ENCODE measurements around the gene OPHN1.
"Not testable (repeated sequence)": the region's sequence is repeated elsewhere in the genome, so short reads cannot be mapped to it uniquely, and the experiment has no call there.

Gene OPHN1

DNA sequence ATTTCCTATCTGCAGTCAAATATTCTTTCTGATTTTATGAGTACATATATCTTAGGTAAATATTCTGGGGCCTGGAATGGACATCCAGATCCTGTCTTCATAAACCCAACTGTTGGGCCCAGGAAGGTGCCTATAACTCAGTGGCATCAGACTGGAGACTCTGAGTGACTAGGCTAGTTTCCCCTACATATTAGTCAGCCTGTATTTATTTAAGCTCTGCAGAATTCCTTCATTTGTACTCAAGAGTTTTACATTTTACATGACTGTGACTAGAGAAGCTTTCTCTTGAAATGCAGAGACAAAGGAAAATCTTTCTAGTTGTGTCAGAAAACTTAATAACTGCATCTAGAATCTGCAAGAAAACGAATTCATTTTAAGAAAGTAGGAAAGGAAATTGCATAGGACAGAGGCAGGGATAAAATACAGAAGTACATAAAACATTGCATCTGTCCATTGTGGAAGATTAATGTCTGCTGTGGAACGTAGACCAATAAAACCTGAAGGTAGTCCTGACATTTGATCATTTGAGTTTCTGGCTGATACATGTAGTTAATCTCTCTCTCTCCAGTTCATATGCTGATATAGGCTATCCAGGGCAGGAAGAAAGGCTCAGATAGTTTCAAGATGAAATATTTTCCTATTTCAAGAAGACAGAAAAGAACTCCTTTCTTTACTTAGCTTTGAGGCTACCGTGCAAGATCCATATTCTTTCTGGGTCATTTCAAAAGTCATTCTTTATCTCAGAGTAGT lies 78.2 kb downstream of the OPHN1 start:
- DNase-seq = no peak

DNA sequence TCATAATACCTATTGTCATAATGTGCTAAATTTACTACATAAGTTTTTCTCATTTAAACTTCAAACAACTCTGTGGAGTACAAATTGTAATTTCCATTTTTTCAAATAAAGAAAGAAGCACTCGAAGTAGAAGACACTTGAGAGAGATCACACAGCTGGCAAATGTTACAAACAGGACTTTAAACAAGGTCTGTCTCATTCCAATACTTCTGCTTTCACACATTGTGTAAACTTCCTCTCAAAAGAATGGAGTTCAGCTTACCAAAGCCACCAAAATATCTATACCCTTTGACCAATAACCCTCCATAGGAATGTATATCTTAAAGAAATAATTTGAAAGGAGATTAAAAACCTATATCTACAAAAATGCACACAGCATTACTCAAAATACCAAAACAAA lies 88.3 kb downstream of the OPHN1 start:
- DNase-seq = no peak

DNA sequence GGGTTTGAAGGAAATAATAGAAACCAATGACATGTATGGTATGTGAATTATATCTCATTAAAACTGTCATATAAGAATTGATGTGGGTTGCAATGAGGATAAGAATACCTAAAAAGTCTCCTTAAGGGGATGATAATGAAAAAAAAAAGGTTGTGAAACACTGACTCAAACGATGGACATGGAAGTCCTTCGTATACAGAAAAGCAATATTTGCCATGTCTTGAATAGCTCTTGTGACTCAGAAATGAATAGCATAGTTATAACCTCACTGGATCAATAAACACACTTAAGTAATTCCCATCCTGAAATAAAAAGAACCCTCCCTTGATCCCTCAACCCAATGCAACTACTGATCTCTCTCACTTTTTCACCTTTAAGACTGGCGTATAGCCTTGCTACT lies 89.7 kb downstream of the OPHN1 start:
- no peak for DNase-seq

DNA sequence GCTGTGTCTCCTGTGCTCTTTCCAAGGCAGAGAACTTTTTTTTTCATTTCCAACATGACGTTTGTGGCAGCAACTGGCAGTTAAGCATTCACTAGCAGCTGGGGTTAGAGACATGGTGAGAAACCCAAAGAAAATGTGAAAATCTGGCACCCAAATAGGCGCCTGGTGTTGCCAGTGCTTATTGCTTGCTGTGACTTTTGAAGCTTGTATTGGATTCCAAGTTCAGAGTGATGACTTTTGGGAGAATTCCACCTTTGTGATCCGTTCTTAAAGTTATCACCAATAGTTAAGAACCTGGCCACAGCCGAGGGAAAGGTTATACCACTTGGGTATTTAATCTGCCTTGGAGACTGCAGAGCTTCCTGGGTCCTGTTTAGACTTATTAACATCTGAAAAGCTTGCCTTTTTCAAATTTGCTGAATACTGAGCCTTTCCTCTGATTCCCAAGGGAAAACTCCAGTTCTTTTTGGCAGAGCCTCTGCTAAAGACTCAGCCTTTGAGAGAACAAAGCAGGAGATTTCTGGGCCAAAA lies 101.0 kb downstream of the OPHN1 start:
- no peak for DNase-seq

DNA sequence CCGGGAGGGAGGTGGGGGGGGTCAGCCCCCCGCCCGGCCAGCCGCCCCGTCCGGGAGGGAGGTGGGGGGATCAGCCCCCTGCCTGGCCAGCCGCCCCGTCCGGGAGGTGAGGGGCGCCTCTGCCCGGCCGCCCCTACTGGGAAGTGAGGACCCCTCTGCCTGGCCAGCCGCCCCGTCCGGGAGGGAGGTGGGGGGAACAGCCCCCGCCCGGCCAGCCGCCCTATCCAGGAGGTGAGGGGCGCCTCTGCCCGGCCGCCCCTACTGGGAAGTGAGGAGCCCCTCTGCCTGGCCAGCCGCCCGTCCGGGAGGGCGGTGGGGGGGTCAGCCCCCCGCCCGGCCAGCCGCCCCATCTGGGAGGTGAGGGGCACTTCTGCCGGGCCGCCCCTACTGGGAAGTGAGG lies 106.5 kb downstream of the OPHN1 start:
- DNase-seq = not testable (repeated sequence)

DNA sequence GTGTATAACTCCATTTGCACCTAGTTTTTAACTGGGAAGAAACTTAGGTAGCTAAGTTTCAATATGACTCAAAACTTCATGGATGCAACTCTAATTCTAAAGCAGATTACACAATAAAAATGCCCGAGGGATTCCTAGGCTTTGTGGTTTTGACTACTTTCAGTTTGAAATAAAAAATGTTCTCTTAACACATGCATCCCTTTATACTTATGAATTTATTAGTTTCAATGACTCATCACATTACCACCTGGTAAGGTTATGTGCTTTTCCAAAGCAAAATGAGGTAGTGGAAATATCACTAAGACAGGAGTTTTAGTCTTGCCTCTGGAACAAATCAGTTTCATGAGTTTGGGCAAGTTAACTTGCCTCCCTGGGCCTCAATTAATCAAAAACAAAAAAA lies 125.5 kb downstream of the OPHN1 start:
- DNase-seq = no peak

DNA sequence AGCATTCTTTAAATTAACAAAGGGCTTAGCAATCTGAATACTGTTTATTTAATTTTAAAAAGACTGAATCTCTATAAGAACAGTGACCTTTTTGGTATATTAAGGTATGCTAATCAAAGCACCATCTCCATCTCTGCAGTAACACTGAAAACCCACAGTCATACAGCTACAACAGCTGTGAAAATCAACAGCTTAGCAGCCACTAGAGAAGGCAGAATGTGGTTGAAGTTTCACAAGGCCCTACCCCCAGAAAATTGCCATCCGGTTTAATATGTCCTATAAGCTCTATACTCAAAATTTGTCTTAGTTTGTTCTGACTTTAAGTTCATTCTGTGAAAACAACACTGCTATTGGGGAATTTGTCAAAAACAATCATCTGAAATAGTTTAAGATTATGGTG lies 128.7 kb downstream of the OPHN1 start:
- no peak for DNase-seq

DNA sequence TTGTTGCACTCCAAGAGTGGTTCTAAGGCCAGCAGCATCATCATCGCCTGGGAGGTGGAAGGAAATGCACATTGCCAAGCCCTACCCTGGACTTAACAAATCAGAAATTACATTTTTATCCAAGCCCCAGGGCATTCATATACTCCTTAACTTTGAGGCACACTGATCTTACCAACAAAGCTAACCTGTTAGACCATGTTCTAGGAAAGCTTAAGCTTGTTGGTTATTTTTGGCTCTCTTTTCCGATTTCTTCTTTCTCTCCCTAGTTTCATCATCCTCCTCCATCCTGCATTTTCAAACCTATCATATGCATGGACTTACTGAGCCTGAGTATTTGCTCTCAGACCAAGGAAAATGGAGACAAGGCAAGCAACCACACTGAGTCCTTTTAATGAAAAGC lies 133.4 kb downstream of the OPHN1 start:
- no peak for DNase-seq

DNA sequence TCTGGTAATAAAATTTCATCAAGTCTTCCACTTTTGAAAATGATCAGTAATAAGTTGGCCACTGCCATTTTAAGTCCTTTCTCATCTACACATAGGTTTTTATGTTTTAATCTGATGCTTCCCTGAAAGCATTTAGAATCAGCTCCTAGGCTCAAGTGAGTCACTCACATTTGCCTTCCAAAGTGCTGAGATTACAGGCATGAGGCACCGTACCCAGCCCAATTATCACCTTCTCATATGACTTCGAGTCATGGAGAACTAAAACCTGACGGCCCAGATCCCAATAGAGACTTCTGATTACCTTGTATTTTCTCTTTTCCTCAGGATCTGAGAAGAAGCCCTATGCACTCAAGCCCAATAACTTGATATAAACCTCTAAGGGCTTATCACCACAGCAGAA lies 140.8 kb downstream of the OPHN1 start:
- DNase-seq = no peak

DNA sequence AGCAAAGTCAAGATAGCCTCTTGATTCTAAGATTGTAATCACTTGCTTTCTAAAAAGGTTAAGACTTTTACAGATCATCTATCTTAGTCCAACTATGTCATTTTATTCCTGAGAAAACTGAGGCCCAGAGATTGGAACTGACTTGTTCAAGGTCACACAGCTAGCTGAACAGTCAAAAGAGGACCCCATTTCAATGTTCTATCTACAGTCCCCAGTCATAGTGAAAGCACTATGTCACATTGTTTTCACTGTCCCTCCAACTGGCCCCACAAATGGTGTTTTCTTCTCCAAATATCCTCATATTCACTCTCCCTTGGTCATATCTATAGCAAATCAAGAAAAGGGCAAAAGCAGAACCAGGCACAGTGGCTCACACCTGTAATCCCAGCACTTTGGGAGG lies 145.2 kb downstream of the OPHN1 start:
- DNase-seq = no peak

DNA sequence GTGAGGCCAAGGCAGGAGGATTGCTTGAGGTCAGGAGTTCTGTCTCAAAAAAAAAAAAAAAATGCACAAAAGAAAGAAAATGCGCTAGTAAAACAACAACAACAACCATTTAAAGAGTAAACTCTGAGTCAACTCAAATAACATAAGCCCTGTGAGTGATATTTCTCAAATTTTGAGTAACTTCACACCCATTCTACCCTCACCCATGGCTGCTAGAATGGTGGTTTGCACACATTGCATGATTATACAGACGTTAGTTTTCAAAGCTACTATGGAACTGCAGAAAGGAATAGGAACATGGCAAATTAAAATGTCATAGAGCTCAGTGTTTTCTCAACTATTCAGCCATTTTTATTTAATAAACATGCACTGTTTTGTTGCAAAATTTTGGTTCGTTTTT lies 145.9 kb downstream of the OPHN1 start:
- DNase-seq = no peak

DNA sequence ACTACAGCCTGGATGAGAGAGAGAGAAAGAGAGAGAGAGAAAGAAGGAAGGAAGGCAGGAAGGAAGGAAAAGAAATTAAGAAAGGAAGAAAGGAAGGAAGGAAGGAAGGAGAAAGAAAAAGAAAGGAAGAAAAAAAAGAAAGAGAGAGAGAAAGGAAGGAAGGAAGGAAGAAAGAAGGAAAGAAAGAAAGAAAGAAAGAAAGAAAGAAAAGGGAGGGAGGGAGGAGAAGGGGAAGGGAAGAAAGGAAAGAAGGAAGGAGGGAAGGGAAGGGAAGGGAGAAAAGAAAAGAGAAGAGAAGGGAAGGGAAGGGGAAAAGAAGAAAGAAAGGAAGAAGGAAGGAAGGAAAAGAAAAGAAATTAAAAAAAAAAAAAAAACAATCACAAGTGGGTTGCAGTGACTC lies 146.3 kb downstream of the OPHN1 start:
- DNase-seq = no peak

DNA sequence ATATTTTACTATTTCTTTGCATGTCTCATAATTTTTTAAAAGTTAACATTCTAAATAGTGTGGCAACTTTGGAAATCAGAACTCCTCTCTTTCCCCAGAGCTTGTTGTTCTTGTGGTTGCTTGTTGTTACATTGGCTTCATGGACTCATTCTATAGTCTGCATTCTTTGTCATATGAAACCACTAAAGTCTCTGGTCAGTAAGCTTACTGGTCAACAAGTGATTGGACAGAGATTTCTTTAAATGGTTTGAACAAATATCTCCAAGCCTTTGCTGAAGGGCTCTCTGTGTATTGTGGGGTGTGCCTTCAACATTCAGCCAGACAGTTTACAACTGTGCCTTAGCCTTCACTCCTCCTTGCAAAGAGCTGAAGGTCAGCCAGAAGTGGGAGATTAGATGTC lies 147.2 kb downstream of the OPHN1 start:
- no peak for DNase-seq

DNA sequence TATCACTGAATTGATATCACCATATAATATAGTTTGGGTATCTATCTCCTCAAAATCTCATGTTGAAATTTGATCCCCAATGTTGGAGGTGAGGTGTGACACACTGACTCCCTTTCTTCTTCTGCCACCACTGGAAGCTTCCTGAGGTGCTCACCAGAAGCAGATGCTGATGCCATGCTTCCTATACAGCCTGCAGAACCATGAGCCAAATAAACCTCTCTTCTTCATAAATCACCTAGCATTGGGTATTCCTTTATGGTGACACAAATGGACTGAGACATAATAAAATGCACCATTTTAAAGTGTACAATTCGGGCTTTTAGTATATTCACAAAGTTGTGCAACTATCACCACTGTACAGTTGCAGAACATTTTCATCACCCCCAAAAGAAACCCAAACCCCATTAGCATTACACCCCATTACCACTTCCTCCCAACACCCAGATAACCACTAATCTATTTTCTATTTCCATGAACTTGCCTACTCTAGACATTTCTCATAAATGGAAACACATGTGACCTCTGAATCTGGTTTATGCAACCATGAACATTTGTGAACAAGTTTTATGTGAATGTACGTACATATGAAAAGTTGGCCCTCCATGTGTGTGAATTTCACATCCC lies 148.9 kb downstream of the OPHN1 start:
- no peak for DNase-seq

DNA sequence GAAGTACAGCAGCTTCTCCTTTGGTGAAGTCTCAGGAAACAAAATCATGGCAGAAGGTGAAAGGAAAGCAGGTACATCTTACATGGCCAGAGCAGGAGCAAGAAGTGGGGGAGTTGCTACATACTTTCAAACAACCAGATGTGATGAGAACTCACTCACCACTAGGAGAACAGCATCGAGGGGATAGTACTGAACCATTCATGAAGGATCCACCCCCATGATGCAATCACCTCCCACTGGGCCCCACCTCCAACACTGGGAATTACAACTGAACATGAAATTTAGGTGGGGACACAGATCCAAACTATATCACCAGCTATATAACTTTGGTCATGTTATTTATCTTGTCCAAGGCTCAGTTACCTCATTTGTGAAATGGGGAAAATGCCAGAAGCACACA lies 159.4 kb downstream of the OPHN1 start:
- DNase-seq = no peak

DNA sequence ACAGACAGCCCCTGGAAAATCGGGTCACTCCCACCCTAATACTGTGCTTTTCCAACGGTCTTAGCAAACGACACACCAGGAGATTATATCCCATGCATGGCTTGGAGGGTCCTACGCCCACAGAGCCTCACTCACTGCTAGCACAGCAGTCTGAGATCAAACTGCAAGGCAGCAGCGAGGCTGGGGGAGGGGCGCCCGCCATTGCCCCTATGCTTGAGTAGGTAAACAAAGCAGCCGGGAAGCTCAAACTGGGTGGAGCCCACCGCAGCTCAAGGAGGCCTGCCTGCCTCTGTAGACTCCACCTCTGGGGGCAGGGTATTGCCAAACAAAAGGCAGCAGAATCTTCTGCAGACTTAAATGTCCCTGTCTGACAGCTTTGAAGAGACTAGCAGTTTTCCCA lies 168.5 kb downstream of the OPHN1 start:
- DNase-seq = not testable (repeated sequence)

DNA sequence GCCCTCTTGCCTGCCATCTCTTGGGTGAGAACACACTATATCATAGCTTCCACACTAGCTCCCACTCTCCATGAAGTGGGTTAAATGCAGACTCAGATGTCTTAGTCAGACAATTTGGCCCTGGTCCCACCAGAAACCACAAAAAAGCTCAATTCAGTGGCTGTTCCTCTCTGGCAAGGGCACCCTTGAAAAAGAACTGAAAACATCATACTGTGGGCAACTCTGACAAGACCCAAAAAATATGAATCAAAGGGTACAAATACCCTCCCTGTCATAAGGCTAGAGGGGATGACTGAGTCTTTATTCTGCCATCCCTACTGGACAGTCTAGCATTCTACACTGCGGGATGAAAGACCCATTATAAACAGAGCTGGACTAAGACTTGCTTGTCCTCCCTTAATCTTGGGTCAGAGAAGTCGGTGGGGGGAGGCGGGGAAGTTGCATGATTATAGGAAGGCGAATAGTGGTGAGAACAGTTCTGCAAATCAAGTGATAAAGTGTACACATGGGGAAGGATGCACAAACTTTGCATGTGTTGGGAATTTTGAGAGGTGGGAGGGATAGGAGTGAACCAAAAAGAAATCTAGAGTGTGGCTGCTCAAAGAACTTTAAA lies 172.1 kb downstream of the OPHN1 start:
- no peak for DNase-seq

DNA sequence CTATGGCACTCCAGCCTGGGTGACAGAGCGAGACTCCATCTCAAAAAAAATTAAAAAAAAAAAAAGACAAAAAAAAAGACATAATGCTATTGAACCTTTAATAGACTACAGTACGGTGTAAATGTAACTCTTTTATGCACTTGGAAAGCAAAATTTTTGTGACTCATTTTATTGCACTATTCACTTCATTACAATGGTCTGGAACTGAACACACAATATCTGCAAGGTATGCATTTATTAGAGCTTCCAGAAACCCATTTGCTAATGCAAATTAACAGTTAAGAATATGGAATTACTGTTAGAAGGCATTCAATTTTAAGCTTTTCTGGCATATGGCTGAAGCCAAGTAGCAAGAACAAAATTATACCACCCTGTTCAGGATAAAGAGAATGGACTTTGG lies 176.3 kb downstream of the OPHN1 start:
- no peak for DNase-seq

DNA sequence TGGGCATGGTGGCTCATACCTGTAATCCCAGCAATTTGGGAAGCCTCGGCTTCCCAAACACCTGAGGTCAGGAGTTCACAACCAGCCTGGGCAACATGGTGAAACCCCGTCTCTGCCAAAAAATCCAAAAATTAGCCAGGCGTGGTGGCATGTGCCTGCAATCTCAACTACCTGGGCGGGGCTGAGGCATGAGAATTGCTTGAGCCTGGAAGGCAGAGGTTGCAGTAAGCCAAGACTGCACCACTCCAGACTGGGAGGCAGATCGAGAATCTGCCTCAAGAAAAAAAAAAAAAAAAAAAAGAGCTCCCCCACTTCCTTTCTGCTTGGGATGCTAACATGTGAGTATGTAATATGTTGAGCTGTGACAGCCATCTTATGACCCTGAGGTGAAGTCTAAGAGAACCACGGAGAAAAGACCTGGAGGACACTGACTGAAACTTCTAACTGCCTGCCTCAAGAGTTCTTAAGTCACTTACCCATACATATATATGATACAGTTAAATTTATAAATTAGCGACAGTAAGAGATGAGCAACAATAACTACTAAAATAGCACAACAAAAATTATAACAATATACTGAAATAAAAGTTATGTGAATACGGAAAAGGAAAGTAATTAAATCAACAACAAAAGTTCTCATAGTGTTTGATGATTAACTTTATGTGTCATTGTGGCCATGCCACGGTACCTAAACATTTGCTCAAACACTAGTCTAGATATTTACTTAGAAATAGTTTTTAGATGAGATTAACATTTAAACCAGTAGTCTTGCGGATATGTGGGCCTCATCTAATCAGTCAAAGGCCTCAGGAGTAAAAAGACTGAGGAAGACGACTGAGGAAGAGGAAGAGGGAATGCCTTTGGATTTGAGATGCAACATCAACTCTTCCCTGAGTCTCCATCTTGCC lies 178.3 kb downstream of the OPHN1 start:
- DNase-seq = no peak

DNA sequence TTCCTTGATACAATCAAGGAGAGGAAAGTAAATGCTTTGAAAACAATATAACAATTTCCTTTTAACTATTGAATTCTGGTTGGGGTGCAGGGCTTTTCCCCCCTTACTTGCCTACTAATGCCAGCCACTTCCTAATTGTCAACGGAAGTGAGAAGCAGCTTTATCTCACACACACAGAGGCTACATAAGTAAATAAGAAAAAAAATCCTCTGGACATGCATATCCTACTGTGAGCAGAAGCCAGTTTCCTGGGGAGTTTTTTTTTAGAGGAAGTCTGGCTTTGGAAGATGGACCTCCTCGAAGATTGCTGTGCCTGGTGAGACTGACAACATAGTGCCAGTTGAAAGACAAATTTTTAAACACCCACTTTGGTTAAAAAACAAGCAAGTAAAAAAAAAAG lies 180.6 kb downstream of the OPHN1 start:
- no peak for DNase-seq

DNA sequence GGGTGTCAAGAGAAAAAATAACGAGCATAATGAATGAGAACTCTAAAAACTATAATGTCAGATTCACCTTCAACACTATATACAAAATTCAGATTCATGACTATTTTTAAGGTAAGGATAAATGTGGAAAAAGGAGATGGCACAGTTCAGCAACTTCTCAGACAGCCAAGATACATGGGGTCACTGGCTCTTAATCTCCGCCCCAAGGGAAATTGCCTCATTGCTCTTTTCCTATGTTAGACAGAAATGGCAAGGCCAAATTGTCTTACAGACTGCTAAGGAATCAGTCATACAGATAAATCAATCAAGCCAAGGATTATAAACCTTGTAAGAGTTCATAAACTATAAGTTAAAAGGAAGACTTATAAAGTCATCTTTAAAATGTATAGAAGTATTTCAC lies 183.4 kb downstream of the OPHN1 start:
- DNase-seq = no peak

DNA sequence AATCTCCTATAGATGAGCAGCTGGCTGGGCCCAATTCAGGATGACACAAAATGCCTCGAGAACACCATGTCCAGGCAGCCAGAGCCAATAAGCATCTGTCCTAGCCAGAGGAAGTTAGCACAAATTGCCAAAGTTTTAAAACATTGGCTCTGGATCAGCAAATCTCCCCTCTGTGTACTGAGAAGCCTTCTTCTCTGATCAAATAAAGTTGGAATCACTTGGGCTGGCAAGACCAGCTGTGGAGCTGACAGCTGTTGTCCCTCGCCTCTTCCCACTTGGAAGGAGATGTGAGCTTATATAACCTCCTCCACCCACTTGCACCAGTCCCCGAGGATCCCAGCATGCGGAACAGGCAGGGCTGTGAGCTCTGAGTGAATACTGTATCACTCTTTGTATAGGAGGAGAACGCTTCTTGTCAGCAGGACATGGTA lies 183.9 kb downstream of the OPHN1 start:
- no peak for DNase-seq

DNA sequence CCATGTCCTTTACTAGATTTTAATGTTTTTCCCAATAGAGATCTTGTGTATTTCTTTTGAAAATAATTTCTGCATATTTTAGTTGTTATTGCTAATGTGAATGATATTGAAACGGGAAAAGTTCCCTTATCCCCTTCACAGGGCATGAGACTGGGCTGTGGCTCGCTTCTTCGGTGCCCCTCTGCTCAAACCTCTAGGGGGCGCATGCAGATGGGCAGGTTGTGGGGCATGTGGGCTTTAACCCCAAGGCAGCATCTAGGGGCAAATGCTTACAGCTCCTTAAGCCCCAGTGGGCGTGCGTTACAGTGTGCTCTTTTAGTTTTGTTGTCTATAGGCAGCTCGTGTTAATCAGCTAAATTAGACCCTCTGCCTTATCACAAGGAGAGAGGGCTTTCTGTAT lies 194.7 kb downstream of the OPHN1 start:
- peak in 1 of 2 donors; percentile 7 for DNase-seq

Data from stimulated activated CD4-positive, alpha-beta T cell treated with anti-CD3 and anti-CD28 coated beads, Interleukin-2, amount 100 ng/mL, for 48 hours (primary cell).